Measurements from ENCODE around the gene HPS5. TPM values are rescaled to one million over a fixed set of nuclear protein-coding genes. Genes with fewer than 3 reads are reported as not detected.

Gene HPS5
- total RNA-seq (2022; extraction: Qiagen RNA extraction; ENCODE audit: low read depth), result 12.7 to 15.1 TPM (median 13.8 TPM) in 5 replicates

GRCh38 chr11:18321969-18322711, at the start of gene HPS5, which contains the start of gene GTF2H1:
Gene HPS5, minus strand, starts transcription at chr11:18322140. Its CDS starts 4,282 bp downstream, at chr11:18317858.
Gene GTF2H1, plus strand, starts transcription at chr11:18322567. Its CDS starts 10,508 bp downstream, at chr11:18333075.

GRCh38 chr11:18265949-18266348, 56.0 kb downstream of the HPS5 start, which contains the start of gene SAA1:
Gene SAA1, plus strand, starts transcription at chr11:18266264. Its CDS starts 624 bp downstream, at chr11:18266888.

DNA sequence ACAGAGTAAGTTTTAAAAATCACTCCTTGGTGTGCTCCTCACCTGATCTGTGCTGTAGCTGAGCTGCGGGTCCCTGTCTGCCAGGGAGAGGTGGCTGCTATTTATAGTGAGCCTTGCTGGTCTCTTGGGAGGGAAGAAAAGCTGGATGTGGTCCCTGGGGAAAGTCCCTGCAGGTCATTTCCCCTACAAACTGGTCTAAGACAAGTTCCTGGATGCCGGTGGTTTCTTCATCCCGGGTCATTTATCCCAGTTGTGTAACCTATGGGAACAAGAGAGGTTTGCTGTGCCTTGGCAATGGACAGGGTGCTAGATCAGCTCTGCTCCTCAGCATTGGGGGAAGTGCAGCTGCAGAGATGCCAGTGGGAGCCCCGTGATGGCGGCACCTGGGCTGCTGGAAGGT, 73.4 kb downstream of the HPS5 start, which contains the start of gene SAA2:
Gene SAA2 (minus strand): TSS at position 108 of the 400 bp plus-strand sequence. CDS start 657 bp downstream, outside the sequence.

GRCh38 chr11:18236664-18237356, 85.1 kb downstream of the HPS5 start, which contains the start of gene SAA4:
Gene SAA4, minus strand, starts transcription at chr11:18236802. Its CDS starts 876 bp downstream, at chr11:18235926.

Other genes with a start within 250 kb of the HPS5 start
- 38.2 to 42.2 TPM (median 40.6 TPM) in 5 replicates for gene SAAL1, start 216.1 kb downstream of the HPS5 start, total RNA-seq (2022; extraction: Qiagen RNA extraction; ENCODE audit: low read depth)
- gene MRGPRX3, start 189.6 kb downstream of the HPS5 start, total RNA-seq (2022; extraction: Qiagen RNA extraction; ENCODE audit: low read depth), result 0.10 TPM in 1 of 5 replicates, not detected in the others
- not detected in 5 replicates for gene MRGPRX4, start 149.3 kb downstream of the HPS5 start, total RNA-seq (2022; extraction: Qiagen RNA extraction; ENCODE audit: low read depth)
- not detected in 5 replicates for gene SAA4, start 85.3 kb downstream of the HPS5 start, total RNA-seq (2022; extraction: Qiagen RNA extraction; ENCODE audit: low read depth)
- not detected in 5 replicates for gene SAA2, start 73.5 kb downstream of the HPS5 start, total RNA-seq (2022; extraction: Qiagen RNA extraction; ENCODE audit: low read depth)
- 0.24 to 0.55 TPM (median 0.43 TPM) in 4 of 5 replicates, not detected in the other for gene SAA1, start 55.9 kb downstream of the HPS5 start, total RNA-seq (2022; extraction: Qiagen RNA extraction; ENCODE audit: low read depth)
- gene GTF2H1, start 427 bp upstream of the HPS5 start, total RNA-seq (2022; extraction: Qiagen RNA extraction; ENCODE audit: low read depth), result 32.9 to 41.2 TPM (median 38.7 TPM) in 5 replicates
- 2,181 to 3,051 TPM (median 2,653 TPM) in 5 replicates for gene LDHA, start 72.4 kb upstream of the HPS5 start, total RNA-seq (2022; extraction: Qiagen RNA extraction; ENCODE audit: low read depth)
- 0.26 TPM in 2 of 5 replicates, not detected in the others for gene LDHC, start 90.2 kb upstream of the HPS5 start, total RNA-seq (2022; extraction: Qiagen RNA extraction; ENCODE audit: low read depth)
- not detected in 5 replicates for gene LDHAL6A, start 133.7 kb upstream of the HPS5 start, total RNA-seq (2022; extraction: Qiagen RNA extraction; ENCODE audit: low read depth)
- gene TSG101, start 204.8 kb upstream of the HPS5 start, total RNA-seq (2022; extraction: Qiagen RNA extraction; ENCODE audit: low read depth), result 95.6 to 115 TPM (median 107 TPM) in 5 replicates